Neural progenitor cell (in vitro differentiated cells): ENCODE measurements around the gene ALDH1L2.

ENCODE experiments used
- EZH2 ChIP-seq: fragments of 200-600 bp; sonication (generic); IDR thresholded peaks from 2 replicates; pipeline ENCODE4 v1.6.1; 2017; ENCODE audit warnings: antibody characterized with exemption, mild to moderate bottlenecking, moderate library complexity
- TF ChIP-seq, protein P1 (sequence below): fragments of 200-600 bp; sonication (generic); IDR thresholded peaks from 2 replicates; pipeline ENCODE4 v1.5.1; 2017; ENCODE audit warnings: antibody characterized with exemption, mild to moderate bottlenecking

DNA sequence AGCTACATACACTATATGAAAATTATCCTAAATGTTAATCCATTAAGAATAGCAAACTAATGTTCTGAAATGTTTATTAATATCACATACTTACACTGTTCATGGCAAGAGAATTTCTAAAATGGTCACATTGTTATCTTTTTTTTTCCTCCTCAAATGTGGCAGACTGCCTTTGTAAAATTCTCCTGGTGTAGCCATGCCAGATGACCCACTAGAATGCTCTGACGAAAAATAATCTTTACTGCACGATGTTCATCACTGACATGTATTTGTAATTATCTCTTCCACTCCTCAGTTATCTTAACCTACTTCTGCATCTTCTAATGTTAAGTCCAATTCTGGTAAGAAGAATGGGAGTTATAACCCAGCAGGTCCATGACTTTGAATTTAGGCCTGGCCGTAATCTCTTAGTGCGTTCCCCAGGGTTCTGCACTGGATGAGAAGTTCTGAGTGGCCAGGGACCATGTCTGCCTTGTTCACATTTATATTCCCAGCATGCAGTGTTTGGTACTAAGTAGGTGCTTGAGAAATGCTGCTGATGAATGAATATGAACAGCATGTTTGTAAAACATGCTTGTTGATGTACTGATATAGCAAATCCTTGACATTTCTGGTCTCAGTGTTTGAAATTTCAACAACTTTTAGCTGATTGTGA lies 51.4 kb downstream of the ALDH1L2 start:
- TF ChIP-seq, protein P1, sequence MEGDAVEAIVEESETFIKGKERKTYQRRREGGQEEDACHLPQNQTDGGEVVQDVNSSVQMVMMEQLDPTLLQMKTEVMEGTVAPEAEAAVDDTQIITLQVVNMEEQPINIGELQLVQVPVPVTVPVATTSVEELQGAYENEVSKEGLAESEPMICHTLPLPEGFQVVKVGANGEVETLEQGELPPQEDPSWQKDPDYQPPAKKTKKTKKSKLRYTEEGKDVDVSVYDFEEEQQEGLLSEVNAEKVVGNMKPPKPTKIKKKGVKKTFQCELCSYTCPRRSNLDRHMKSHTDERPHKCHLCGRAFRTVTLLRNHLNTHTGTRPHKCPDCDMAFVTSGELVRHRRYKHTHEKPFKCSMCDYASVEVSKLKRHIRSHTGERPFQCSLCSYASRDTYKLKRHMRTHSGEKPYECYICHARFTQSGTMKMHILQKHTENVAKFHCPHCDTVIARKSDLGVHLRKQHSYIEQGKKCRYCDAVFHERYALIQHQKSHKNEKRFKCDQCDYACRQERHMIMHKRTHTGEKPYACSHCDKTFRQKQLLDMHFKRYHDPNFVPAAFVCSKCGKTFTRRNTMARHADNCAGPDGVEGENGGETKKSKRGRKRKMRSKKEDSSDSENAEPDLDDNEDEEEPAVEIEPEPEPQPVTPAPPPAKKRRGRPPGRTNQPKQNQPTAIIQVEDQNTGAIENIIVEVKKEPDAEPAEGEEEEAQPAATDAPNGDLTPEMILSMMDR, result no peak
- no peak for TF ChIP-seq EZH2
